IMR-90 (cell line): Measurements from ENCODE around the gene RYR2.

ENCODE experiments used
- BHLHE40 ChIP-seq: fragments of 150-350 bp; IDR thresholded peaks from 2 replicates; pipeline ENCODE4 v1.6.1; 2016; ENCODE audit warnings: mild to moderate bottlenecking, low read depth, low read length
- CEBPB ChIP-seq: IDR thresholded peaks from 2 replicates; pipeline ENCODE4 v1.6.1; 2012; ENCODE audit warnings: low read depth, low read length, improper control_type of control experiment
- CTCF ChIP-seq: conservative IDR thresholded peaks from 2 replicates; pipeline ENCODE4 v1.5.1; 2012; ENCODE audit warnings: mild to moderate bottlenecking, low read depth, low read length, improper control_type of control experiment
- ELK1 ChIP-seq: fragments of 150-350 bp; IDR thresholded peaks from 2 replicates; pipeline ENCODE4 v1.6.1; 2016; ENCODE audit warnings: low read depth, mild to moderate bottlenecking, low read length, moderate library complexity, borderline replicate concordance
- FOS ChIP-seq: fragments of 150-350 bp; IDR thresholded peaks from 2 replicates; pipeline ENCODE4 v1.6.1; 2016; ENCODE audit warnings: low read depth, low read length
- MAFK ChIP-seq: IDR thresholded peaks from 2 replicates; pipeline ENCODE4 v1.6.1; 2012; ENCODE audit warnings: low read depth, low read length, improper control_type of control experiment
- MAZ ChIP-seq: IDR thresholded peaks from 2 replicates; pipeline ENCODE4 v1.6.1; 2012; ENCODE audit warnings: low read depth, mild to moderate bottlenecking, low read length, improper control_type of control experiment, moderate library complexity, borderline replicate concordance
- MXI1 ChIP-seq: IDR thresholded peaks from 2 replicates; pipeline ENCODE4 v1.6.1; 2012; ENCODE audit warnings: low read depth, mild to moderate bottlenecking, low read length, moderate library complexity, borderline replicate concordance
- POLR2A ChIP-seq: IDR thresholded peaks from 2 replicates; pipeline ENCODE4 v1.6.1; 2012; ENCODE audit warnings: mild to moderate bottlenecking, low read depth, low read length
- RAD21 ChIP-seq: IDR thresholded peaks from 2 replicates; pipeline ENCODE4 v1.6.1; 2012; ENCODE audit warnings: low read length, improper control_type of control experiment
- RCOR1 ChIP-seq: IDR thresholded peaks from 2 replicates; pipeline ENCODE4 v1.6.1; 2012; ENCODE audit warnings: mild to moderate bottlenecking, low read length, improper control_type of control experiment; ENCODE audit not compliant: insufficient replicate concordance
- SMC3 ChIP-seq: fragments of 150-350 bp; IDR thresholded peaks from 2 replicates; pipeline ENCODE4 v1.6.1; 2016; ENCODE audit warnings: low read depth, mild to moderate bottlenecking, antibody characterized with exemption, low read length, moderate library complexity
- USF2 ChIP-seq: fragments of 150-350 bp; IDR thresholded peaks from 2 replicates; pipeline ENCODE4 v1.6.1; 2017; ENCODE audit warnings: mild to moderate bottlenecking, antibody characterized with exemption, low read length, low read depth

- TF ChIP-seq POLR2A: no peak
- TF ChIP-seq MAFK: no peak
- no peak for TF ChIP-seq CTCF
- no peak for TF ChIP-seq RCOR1
- TF ChIP-seq USF2: no peak
- TF ChIP-seq BHLHE40: no peak
- no peak for TF ChIP-seq CEBPB
- TF ChIP-seq FOS: no peak
- TF ChIP-seq RAD21: no peak
- no peak for TF ChIP-seq MXI1
- no peak for TF ChIP-seq SMC3
- TF ChIP-seq MAZ: no peak
- no peak for TF ChIP-seq ELK1
Observed at GRCh38 chr1:237394281-237394680, 352.3 kb downstream of the RYR2 start.
